SK-N-SH (cell line): ENCODE results near the gene ZIM2. TPM values are rescaled to one million over a fixed set of nuclear protein-coding genes. Genes with fewer than 3 reads are reported as not detected.
"Not testable (repeated sequence)": the region's sequence is repeated elsewhere in the genome, so short reads cannot be mapped to it uniquely, and the experiment has no call there.

ENCODE experiments used
- CTCF ChIA-PET: fragments of 300-600, 350-600 bp; formaldehyde crosslinking; extraction: SDS; loops from one replicate; lab custom pipeline; 2021; lab: Yijun Ruan, JAX
- POLR2A ChIA-PET: fragments of 350-600 bp; sonication (Branson Sonifier 250); formaldehyde crosslinking; extraction: SDS; loops from one replicate; lab custom pipeline; 2020; ENCODE audit warnings: antibody characterized with exemption, inconsistent platforms; lab: Yijun Ruan, JAX
- DNase-seq: peaks from one replicate; pipeline ENCODE4 v3.0.0; 2012
- H2AFZ ChIP-seq: fragments of 200-600 bp; sonication (generic); 2 replicates; pipeline ENCODE4 v1.8.1; 2016; ENCODE audit warnings: antibody characterized with exemption, mild to moderate bottlenecking, low read depth
- H3F3A ChIP-seq: fragments of 200-600 bp; sonication (generic); replicated peaks from 2 replicates; pipeline ENCODE3; 2016; ENCODE audit warnings: antibody characterized with exemption, mild to moderate bottlenecking; ENCODE audit not compliant: insufficient read depth
- H3K27ac ChIP-seq, 2 experiments: fragments of 200-500 bp in 1 of 2; fragments of 200-600 bp in 1 of 2; sonication (Bioruptor generic) in 1 of 2; sonication (generic), shearing (Covaris generic) in 1 of 2; 2 replicates each; pipeline versions ENCODE4 v1.5.1 to v1.6.1; 2014 to 2016; ENCODE audit warnings: low read depth in 2 of 2, inconsistent platforms in 1 of 2, low read length in 1 of 2, mild to moderate bottlenecking in 1 of 2, mixed read lengths in 1 of 2
- H3K27me3 ChIP-seq: fragments of 200-600 bp; sonication (generic), shearing (Covaris generic); 2 replicates; pipeline ENCODE4 v1.6.1; 2016; ENCODE audit warnings: mixed run types; ENCODE audit not compliant: insufficient read depth
- H3K36me3 ChIP-seq, 2 experiments: fragments of 200-500 bp in 1 of 2; fragments of 200-600 bp in 1 of 2; sonication (Bioruptor generic) in 1 of 2; sonication (generic) in 1 of 2; replicated peaks in 1 of 2; 2 replicates each; pipeline versions ENCODE3 to v1.5.1; 2014 to 2016; ENCODE audit warnings: low read length in 1 of 2, mild to moderate bottlenecking in 1 of 2; ENCODE audit not compliant: insufficient read depth in 2 of 2, control insufficient read depth in 1 of 2
- H3K4me1 ChIP-seq, 2 experiments: fragments of 200-500 bp in 1 of 2; fragments of 200-600 bp in 1 of 2; sonication (Bioruptor generic) in 1 of 2; sonication (generic), shearing (Covaris generic) in 1 of 2; 2 replicates each; pipeline versions ENCODE4 v1.5.1 to v1.6.1; 2014 to 2016; ENCODE audit warnings: low read depth in 1 of 2, low read length in 1 of 2, mixed run types in 1 of 2; ENCODE audit not compliant: insufficient read depth in 2 of 2, control insufficient read depth in 1 of 2
- H3K4me2 ChIP-seq: fragments of 200-600 bp; sonication (generic), shearing (Covaris generic); 2 replicates; pipeline ENCODE4 v1.6.1; 2017; ENCODE audit warnings: mixed run types
- H3K4me3 ChIP-seq, 2 experiments: fragments of 200-500 bp in 1 of 2; fragments of 200-600 bp in 1 of 2; sonication (Bioruptor generic) in 1 of 2; sonication (generic), shearing (Covaris generic) in 1 of 2; 2 replicates each; pipeline versions ENCODE4 v1.5.1 to v1.8.1; 2014 to 2016; ENCODE audit warnings: low read depth in 2 of 2, inconsistent platforms in 1 of 2, low read length in 1 of 2, mild to moderate bottlenecking in 1 of 2, mixed read lengths in 1 of 2, moderate library complexity in 1 of 2
- H3K79me2 ChIP-seq: fragments of 200-600 bp; sonication (generic); 2 replicates; pipeline ENCODE4 v1.8.1; 2017; ENCODE audit warnings: mild to moderate bottlenecking; ENCODE audit not compliant: insufficient read depth
- H3K9ac ChIP-seq: fragments of 200-600 bp; sonication (generic); 2 replicates; pipeline ENCODE4 v1.6.1; 2017; ENCODE audit warnings: mixed run types
- H3K9me2 ChIP-seq: fragments of 200-600 bp; sonication (generic); 2 replicates; pipeline ENCODE4 v1.6.1; 2017; ENCODE audit warnings: mixed run types
- H3K9me3 ChIP-seq: fragments of 200-600 bp; sonication (generic); 2 replicates; pipeline ENCODE4 v1.6.1; 2017; ENCODE audit warnings: mixed run types, mild to moderate bottlenecking, moderate library complexity
- H4K20me1 ChIP-seq: fragments of 200-600 bp; sonication (generic); 2 replicates; pipeline ENCODE4 v1.6.1; 2017; ENCODE audit warnings: mild to moderate bottlenecking, mixed run types; ENCODE audit not compliant: insufficient read depth
- FOSL2 ChIP-seq: IDR thresholded peaks from 2 replicates; pipeline ENCODE4 v1.4.0; 2012; ENCODE audit warnings: low read depth, mild to moderate bottlenecking, moderate library complexity, borderline replicate concordance
- GATA2 ChIP-seq: sonication (generic); formaldehyde crosslinking; IDR thresholded peaks from 2 replicates; pipeline ENCODE4 v1.5.0; 2020; ENCODE audit warnings: mild to moderate bottlenecking, missing genetic modification reagents
- RCOR1 ChIP-seq: fragments of 150-350 bp; IDR thresholded peaks from 2 replicates; pipeline ENCODE4 v1.6.1; 2017; ENCODE audit warnings: antibody characterized with exemption, low read length
- USF2 ChIP-seq: fragments of 150-350 bp; IDR thresholded peaks from 2 replicates; pipeline ENCODE4 v1.6.1; 2017; ENCODE audit warnings: antibody characterized with exemption, low read length, low read depth, borderline replicate concordance
- WGBS: methylation state at CpG from one replicate; pipeline ENCODE4 v1.1.6; 2017; ENCODE audit warnings: low lambda C conversion rate; 5-methylcytosine and 5-hydroxymethylcytosine counted together
- polyA plus RNA-seq, 3 experiments: library from polyadenylated mRNA; depleted of rRNA; stranded (reverse); fragments of >200 nt; gene quantifications; 2 replicates each; pipeline ENCODE4 v1.2.3, GENCODE V29; 2012
- TF ChIP-seq, protein P1 (sequence below): fragments of 200-600 bp; sonication (generic); IDR thresholded peaks from 2 replicates; pipeline ENCODE4 v1.6.1; 2017; ENCODE audit warnings: antibody characterized with exemption, mild to moderate bottlenecking, moderate library complexity

Gene ZIM2
- polyA plus RNA-seq, 1 of the 3 experiments (the other 2 are of a cell fraction) = not detected

- H4K20me1 ChIP-seq = no peaks in the 10 kb centered on the region
- no peak overlapping the region for H3K27ac ChIP-seq
- POLR2A ChIA-PET = no interaction called here
- H2AFZ ChIP-seq = no peak overlapping the region
- H3K36me3 ChIP-seq = no peaks in the 10 kb centered on the region
- no peaks in the 10 kb centered on the region for H3K9me2 ChIP-seq
- peaks cover 6% of the 10 kb centered on the region; the same call in 1 of the 2 replicates for H3K9me3 ChIP-seq
- WGBS = 39% methylated on average over 4 of the region's 4 CpGs
- no peak overlapping the region for H3K9ac ChIP-seq
- CTCF ChIA-PET = interaction anchor here (1.2 kb wide), 1 partner anchor 241 kb away, joined by 3 read pairs; no protein-coding TSS in a partner anchor
- TF ChIP-seq, protein P1, sequence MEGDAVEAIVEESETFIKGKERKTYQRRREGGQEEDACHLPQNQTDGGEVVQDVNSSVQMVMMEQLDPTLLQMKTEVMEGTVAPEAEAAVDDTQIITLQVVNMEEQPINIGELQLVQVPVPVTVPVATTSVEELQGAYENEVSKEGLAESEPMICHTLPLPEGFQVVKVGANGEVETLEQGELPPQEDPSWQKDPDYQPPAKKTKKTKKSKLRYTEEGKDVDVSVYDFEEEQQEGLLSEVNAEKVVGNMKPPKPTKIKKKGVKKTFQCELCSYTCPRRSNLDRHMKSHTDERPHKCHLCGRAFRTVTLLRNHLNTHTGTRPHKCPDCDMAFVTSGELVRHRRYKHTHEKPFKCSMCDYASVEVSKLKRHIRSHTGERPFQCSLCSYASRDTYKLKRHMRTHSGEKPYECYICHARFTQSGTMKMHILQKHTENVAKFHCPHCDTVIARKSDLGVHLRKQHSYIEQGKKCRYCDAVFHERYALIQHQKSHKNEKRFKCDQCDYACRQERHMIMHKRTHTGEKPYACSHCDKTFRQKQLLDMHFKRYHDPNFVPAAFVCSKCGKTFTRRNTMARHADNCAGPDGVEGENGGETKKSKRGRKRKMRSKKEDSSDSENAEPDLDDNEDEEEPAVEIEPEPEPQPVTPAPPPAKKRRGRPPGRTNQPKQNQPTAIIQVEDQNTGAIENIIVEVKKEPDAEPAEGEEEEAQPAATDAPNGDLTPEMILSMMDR = no peak
- no peak for TF ChIP-seq GATA2 (CRISPR knock-in tag)
- TF ChIP-seq RCOR1 = no peak
- no peak overlapping the region for H3K4me2 ChIP-seq
- DNase-seq = no peak
- no peaks in the 10 kb centered on the region for H3K4me1 ChIP-seq
- H3K4me3 ChIP-seq = no peak overlapping the region
- no peaks in the 10 kb centered on the region for H3K79me2 ChIP-seq
- H3F3A ChIP-seq = no peaks in the 10 kb centered on the region
- H3K27me3 ChIP-seq = no peaks in the 10 kb centered on the region
These were observed 17.5 kb upstream of the ZIM2 start for GRCh38 chr19:56858026-56858425.

DNA sequence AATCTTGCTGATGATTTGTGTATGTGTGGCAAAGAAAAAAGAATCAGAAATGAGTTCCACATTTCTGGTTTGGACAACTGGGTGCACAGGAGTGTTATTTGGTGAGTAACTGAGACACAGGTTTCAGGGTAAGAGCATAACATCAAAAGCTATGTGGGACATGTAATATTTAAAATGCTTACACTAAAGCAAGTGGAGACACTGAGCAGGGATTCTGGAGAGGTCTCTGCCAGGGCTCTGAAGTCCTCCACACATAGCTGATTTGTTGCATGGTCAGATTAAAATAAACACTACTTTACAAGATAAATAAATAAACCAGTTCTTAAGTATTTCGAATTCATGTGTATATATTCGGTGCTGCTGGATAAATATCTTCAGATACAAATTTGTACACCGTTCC lies 16.3 kb upstream of the ZIM2 start:
- H3K36me3 ChIP-seq = no peaks in the 10 kb centered on the region
- CTCF ChIA-PET = interaction anchor here (1.0 kb wide), 1 partner anchor 20 kb away, joined by 3 read pairs; no protein-coding TSS in a partner anchor
- H4K20me1 ChIP-seq = no peaks in the 10 kb centered on the region
- no peaks in the 10 kb centered on the region for H3K79me2 ChIP-seq
- no peaks in the 10 kb centered on the region for H3K27me3 ChIP-seq
- H3K27ac ChIP-seq = no peak overlapping the region
- H3K4me3 ChIP-seq = no peak overlapping the region
- no peaks in the 10 kb centered on the region for H3K9me2 ChIP-seq
- H3K4me1 ChIP-seq = no peaks in the 10 kb centered on the region
- H3K9me3 ChIP-seq = peaks cover 6% of the 10 kb centered on the region; the same call in 1 of the 2 replicates
- no peaks in the 10 kb centered on the region for H3F3A ChIP-seq
- DNase-seq = no peak
- no peak overlapping the region for H2AFZ ChIP-seq
- TF ChIP-seq USF2 = no peak
- TF ChIP-seq, protein P1 = no peak
- no peak for TF ChIP-seq FOSL2
- TF ChIP-seq, all 33 proteins: peak for 0
- 9% methylated on average over 3 of the region's 3 CpGs for WGBS
- POLR2A ChIA-PET = no interaction called here
- no peak overlapping the region for H3K4me2 ChIP-seq
- no peak overlapping the region for H3K9ac ChIP-seq

GRCh38 chr19:56852361-56852760 lies 11.8 kb upstream of the ZIM2 start:
- H3K27me3 ChIP-seq, H3F3A ChIP-seq, H2AFZ ChIP-seq, H3K79me2 ChIP-seq, POLR2A ChIA-PET, H3K4me3 ChIP-seq, CTCF ChIA-PET, H3K9me3 ChIP-seq, H3K4me1 ChIP-seq, H3K36me3 ChIP-seq, H3K27ac ChIP-seq, H4K20me1 ChIP-seq, H3K9me2 ChIP-seq, H3K4me2 ChIP-seq, DNase-seq, H3K9ac ChIP-seq: not testable (repeated sequence)
- 29% methylated on average over 2 of the region's 2 CpGs for WGBS
